HG03097 (cell line): Measurements from ENCODE around the gene LAMA3.

Experiments used
- ATAC-seq: cut with Tn5 transposase; IDR thresholded peaks from one replicate; pipeline ENCODE4 v1.9.1; 2021; ENCODE audit not compliant: unreplicated experiment, low FRiP score

Gene LAMA3

DNA sequence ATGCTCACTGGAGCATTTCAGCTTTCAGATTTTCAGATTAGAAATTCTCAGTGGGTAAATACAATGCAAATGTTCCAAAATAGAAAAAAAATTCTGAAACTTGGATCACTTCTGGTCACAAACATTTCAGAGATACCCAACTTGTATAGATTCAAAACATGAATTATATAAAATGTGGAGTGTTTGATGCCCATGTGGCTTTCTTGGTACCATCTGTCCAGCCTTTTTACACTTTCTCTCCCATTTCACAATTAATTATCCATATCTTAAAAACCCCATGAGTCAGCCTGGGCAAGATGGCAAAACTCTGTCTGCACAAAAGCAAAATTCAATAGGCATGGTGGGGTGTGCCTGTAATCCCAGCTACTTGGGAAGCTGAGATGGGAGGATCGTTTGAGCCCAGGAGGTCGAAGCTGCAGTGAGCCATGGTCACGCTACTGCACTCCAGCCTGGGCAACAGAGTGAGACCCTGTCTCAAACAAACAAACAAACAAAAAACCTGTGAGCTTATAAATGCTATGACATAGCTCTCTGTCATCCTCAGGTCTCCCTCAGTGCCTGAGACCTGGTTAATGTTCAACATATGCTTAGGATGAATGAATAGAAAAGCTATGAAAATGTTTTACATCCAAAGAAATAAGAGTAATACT lies 179.0 kb downstream of the LAMA3 start:
- ATAC-seq = no peak

DNA sequence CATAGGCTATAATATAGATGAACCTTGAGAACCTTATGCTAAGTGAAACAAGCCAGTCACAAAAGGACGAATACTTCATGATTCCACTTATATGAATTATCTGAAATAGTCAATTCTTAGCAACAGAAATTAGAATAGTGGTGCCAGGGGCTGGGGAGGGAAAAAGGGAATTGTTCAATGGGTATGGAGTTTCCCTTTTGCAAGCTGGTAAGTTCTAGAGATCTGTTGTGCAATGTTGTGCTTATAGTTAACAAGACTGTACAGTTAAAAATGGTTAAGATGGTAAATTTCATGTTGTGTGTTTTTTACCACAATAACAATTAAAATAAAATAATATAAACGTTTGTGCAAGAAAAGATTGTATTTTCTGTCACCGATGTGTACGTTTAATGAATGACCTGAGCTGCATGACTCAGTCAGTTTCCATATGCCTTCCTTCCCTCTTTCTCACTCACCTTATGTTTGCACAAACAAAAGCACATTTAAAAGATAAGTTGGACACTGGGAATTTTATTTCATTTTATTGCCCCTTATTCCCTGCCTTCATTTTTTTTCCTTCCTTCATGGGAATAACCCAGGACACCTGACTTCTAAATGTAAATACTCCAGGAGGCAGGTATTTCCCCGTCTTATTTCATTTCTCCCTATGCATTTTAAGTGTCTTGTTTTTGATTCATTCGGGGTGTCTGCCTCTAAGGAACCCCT lies 181.6 kb downstream of the LAMA3 start:
- no peak for ATAC-seq

DNA sequence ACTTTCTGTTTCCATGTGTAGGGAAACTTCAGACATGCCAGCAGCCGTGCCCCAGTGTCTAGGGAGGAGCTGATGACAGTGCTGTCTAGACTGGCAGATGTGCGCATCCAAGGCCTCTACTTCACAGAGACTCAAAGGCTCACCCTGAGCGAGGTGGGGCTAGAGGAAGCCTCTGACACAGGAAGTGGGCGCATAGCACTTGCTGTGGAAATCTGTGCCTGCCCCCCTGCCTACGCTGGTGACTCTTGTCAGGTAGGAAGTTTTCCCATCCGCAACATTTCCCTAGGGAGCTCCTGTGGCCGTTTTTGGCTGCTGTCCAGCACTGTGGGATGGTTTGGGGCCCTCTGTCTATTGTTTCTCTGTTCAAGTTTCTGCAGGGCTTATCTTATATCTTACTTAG lies 182.2 kb downstream of the LAMA3 start:
- no peak for ATAC-seq

- ATAC-seq = no peak
Measured at GRCh38 chr18:23872701-23873550, 183.7 kb downstream of the LAMA3 start.

- no peak for ATAC-seq
Measured at GRCh38 chr18:23875966-23876895, 187.0 kb downstream of the LAMA3 start.

DNA sequence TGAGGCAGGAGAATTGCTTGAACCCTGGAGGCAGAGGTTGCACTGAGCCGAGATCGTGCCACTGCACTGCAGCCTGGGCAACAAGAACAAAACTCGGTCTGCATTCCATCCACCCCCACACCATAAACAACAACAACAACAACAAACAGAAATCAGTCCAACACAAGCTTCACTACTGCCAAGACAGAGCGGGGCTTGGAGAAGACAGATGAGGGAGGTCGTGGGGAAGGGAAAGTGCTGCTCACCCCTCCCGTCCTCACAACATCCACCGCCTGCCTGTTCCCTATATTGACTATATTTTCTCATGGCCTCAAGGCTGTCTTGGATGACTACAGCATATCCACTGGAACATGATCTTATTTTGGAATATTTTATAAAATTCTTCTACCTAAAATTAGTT lies 187.7 kb downstream of the LAMA3 start:
- no peak for ATAC-seq

- no peak for ATAC-seq
Measured at GRCh38 chr18:23877371-23877770, 188.1 kb downstream of the LAMA3 start.

GRCh38 chr18:23878336-23878900 lies 189.2 kb downstream of the LAMA3 start:
- ATAC-seq = no peak

DNA sequence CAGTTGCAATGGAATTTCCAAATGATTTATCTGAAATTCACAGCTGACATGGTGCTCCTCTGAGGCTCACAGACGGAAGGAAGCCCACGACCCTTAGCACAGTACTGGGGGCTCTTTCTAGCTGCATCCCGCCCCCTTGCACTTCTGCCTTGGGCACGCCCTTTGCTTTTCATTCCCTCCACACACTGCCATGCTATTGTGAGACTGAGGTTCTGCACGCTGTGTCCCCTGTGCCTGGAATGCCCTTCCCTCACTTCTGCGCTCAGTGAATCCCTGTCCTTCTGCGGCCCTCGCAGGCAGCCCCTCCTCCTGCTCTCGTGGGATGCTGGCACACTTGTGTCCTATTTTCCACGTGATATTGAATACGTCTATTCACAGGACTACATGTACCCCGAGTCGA lies 189.9 kb downstream of the LAMA3 start:
- no peak for ATAC-seq

- no peak for ATAC-seq
Measured at GRCh38 chr18:23879544-23879943, 190.3 kb downstream of the LAMA3 start.

- ATAC-seq = no peak
Measured at GRCh38 chr18:23879966-23880565, 190.8 kb downstream of the LAMA3 start.

- no peak for ATAC-seq
Measured at GRCh38 chr18:23880931-23881617, 191.8 kb downstream of the LAMA3 start.

DNA sequence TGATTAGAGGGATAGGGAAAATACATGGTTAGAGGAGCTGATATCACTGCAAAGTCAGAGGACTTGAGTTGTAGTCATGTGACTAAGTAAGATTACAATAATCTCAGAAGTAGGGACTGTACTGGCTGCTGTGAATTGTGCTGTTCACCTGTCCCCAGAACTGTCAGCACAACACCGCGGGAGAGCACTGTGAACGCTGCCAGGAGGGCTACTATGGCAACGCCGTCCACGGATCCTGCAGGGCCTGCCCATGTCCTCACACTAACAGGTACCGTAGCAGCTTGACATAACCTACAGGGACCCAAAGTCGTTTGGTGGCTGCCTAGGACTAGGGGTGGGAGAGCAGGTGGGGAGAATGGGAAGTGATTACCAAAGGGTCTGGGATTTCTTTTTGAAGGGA lies 192.5 kb downstream of the LAMA3 start:
- no peak for ATAC-seq

- ATAC-seq = no peak
Measured at GRCh38 chr18:23882616-23883276, 193.5 kb downstream of the LAMA3 start.

GRCh38 chr18:23883277-23883790 lies 194.1 kb downstream of the LAMA3 start:
- ATAC-seq = no peak

GRCh38 chr18:23884681-23885375 lies 195.6 kb downstream of the LAMA3 start:
- ATAC-seq = no peak

DNA sequence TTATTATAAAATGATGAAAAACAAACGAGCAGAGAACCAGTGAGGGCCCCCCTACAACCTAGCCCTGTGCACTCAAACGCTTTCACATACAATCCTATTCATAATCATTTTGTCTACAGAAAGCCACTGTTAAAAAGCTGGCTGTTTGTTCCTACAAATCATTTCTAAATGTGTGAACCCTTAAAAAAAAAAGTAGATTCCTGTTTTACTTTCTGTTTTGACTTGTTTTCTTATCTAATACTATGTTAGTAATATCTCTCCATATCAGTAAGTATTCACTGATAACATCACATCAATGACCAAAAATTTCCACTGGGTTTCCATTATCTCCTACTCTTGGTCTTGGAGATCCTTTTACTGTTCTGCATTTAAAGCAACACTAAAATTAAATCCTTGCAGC lies 196.5 kb downstream of the LAMA3 start:
- no peak for ATAC-seq

DNA sequence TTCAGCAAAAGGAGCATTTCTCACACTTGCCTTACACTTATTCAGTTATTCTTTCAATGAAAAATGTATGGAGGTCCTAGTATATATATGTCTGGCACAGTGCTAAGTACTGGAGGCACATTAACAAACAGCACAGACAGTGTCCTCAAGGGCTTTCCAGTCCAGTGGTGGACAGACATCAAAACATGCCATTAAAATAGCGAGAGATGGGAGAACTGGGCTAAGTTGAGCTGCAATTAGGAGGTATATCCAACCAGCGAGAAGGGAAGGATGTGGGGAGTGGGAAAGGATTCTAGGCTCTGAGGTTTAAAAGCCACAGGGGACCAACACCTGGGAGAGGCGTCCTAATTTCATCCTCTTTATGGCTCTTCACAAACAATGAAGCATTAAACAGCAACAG lies 197.8 kb downstream of the LAMA3 start:
- no peak for ATAC-seq
